ENCODE results near the gene GOPC. TPM values are rescaled to one million over a fixed set of nuclear protein-coding genes. Genes with fewer than 3 reads are reported as not detected.

The GOPC gene
- total RNA-seq, 1 donor from 2014 or later = 35.1 TPM

GRCh38 chr6:117627533-117627932, 25.2 kb upstream of the GOPC start:
- no peak overlapping the region for H3K27ac Mint-ChIP-seq (ENCODE audit: unreplicated experiment)
- DNase-seq (ENCODE audit: low spot score) = no peak
- peaks cover 4% of the 10 kb centered on the region for H3K27me3 Mint-ChIP-seq (ENCODE audit: low read depth)
- H3K4me3 Mint-ChIP-seq (ENCODE audit: unreplicated experiment) = no peak overlapping the region
- H3K9me3 Mint-ChIP-seq (ENCODE audit: low read depth) = peaks cover 9% of the 10 kb centered on the region
- H3K4me1 Mint-ChIP-seq (ENCODE audit: low read depth) = no peaks in the 10 kb centered on the region
- H3K36me3 Mint-ChIP-seq (ENCODE audit: low read depth) = peaks cover 3% of the 10 kb centered on the region
- TF ChIP-seq CTCF (IDR thresholded peaks at IDR 0.05) = no peak

- H3K9me3 Mint-ChIP-seq (ENCODE audit: low read depth) = peaks cover 9% of the 10 kb centered on the region
Measured at GRCh38 chr6:117624869-117625481, 22.7 kb upstream of the GOPC start.

GRCh38 chr6:117619178-117619577, 16.9 kb upstream of the GOPC start:
- Mint-ChIP-seq H3K27me3 (ENCODE audit: low read depth) (no peaks in the 10 kb centered on the region), H3K27ac (ENCODE audit: unreplicated experiment) (no peak overlapping the region), H3K9me3 (ENCODE audit: low read depth) (peaks cover 3% of the 10 kb centered on the region), H3K36me3 (ENCODE audit: low read depth) (peaks cover 1% of the 10 kb centered on the region), H3K4me1 (ENCODE audit: low read depth) (peaks cover 21% of the 10 kb centered on the region), H3K4me3 (ENCODE audit: unreplicated experiment) (no peak overlapping the region)
- no peak for DNase-seq (ENCODE audit: low spot score)
- TF ChIP-seq CTCF (IDR thresholded peaks at IDR 0.05) = no peak

More at GRCh38 chr6:117624869-117625481, 22.7 kb upstream of the GOPC start:
- no peak for DNase-seq (ENCODE audit: low spot score)
- no peak for TF ChIP-seq CTCF (IDR thresholded peaks at IDR 0.05)
- no peaks in the 10 kb centered on the region for H3K4me1 Mint-ChIP-seq (ENCODE audit: low read depth)
- H3K27me3 Mint-ChIP-seq (ENCODE audit: low read depth) = no peaks in the 10 kb centered on the region
- H3K4me3 Mint-ChIP-seq (ENCODE audit: unreplicated experiment) = no peak overlapping the region
- peaks cover 3% of the 10 kb centered on the region for H3K36me3 Mint-ChIP-seq (ENCODE audit: low read depth)
- H3K27ac Mint-ChIP-seq (ENCODE audit: unreplicated experiment) = no peak overlapping the region

DNA sequence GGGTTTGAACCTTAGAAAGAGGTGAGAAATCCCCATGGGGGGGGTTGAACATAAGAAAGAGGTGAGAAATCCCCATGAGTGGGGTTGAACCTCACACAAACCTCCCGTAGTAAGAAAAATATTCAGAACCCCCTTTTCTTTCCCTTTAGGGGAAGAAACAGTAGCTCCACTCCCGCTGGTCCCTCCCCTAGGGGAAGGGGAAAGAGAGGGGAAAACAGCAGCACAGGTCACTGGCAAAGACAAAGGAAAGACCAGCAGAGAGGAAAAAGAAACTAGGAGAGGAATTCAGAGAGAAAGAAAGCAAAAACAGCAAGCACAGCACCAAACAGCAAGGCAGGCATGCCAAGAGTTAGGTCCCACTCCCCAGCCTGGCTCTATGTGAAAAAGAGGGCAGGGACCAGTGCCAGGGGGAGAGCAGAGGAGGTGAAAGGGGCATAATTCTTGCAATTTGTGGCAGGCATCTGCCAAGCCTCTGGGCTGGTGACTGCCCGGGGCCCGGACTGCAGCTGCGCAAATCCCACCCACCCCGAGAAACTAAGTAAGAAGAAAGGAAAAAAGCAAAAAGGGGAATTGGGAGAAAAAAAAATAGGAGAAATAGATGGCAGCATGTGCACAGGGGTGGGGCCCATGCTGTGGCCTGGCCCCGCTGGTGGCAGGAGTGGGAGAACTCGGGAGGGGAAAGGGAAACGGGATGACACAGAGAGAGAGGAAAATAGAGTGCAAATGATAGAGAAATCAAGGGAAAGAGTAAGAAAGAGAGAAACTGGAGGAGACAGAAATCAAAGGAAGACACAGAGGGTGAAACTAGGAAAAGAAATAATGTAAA, 15.1 kb upstream of the GOPC start:
- no peaks in the 10 kb centered on the region for H3K27me3 Mint-ChIP-seq (ENCODE audit: low read depth)
- no peak for DNase-seq (ENCODE audit: low spot score)
- H3K4me3 Mint-ChIP-seq (ENCODE audit: unreplicated experiment) = no peak overlapping the region
- no peak for TF ChIP-seq CTCF (IDR thresholded peaks at IDR 0.05)
- peak overlapping the region; percentile 62 for H3K27ac Mint-ChIP-seq (ENCODE audit: unreplicated experiment)
- no peaks in the 10 kb centered on the region for H3K9me3 Mint-ChIP-seq (ENCODE audit: low read depth)
- no peaks in the 10 kb centered on the region for H3K36me3 Mint-ChIP-seq (ENCODE audit: low read depth)
- H3K4me1 Mint-ChIP-seq (ENCODE audit: low read depth) = peaks cover 26% of the 10 kb centered on the region

- H3K36me3 Mint-ChIP-seq (ENCODE audit: low read depth) = no peaks in the 10 kb centered on the region
- no peak for DNase-seq (ENCODE audit: low spot score)
- peaks cover 26% of the 10 kb centered on the region for H3K4me1 Mint-ChIP-seq (ENCODE audit: low read depth)
- peak overlapping the region; percentile 88 for H3K27ac Mint-ChIP-seq (ENCODE audit: unreplicated experiment)
- H3K27me3 Mint-ChIP-seq (ENCODE audit: low read depth) = peaks cover 3% of the 10 kb centered on the region
- no peak for TF ChIP-seq CTCF (IDR thresholded peaks at IDR 0.05)
- H3K9me3 Mint-ChIP-seq (ENCODE audit: low read depth) = no peaks in the 10 kb centered on the region
- peak overlapping the region; percentile 70 for H3K4me3 Mint-ChIP-seq (ENCODE audit: unreplicated experiment)
Measured at GRCh38 chr6:117616391-117617209, 14.3 kb upstream of the GOPC start.

Measured in chondrocyte (in vitro differentiated cells).